Stimulated activated CD4-positive, alpha-beta T cell treated with anti-CD3 and anti-CD28 coated beads, Interleukin-4, amount 100 ng/mL, for 48 hours (primary cell): ENCODE results near the gene CACNA2D1.
"Not testable (repeated sequence)": the region's sequence is repeated elsewhere in the genome, so short reads cannot be mapped to it uniquely, and the experiment has no call there.

Source experiments
- DNase-seq, 2 donors: peaks; one replicate each; pipeline ENCODE4 v3.0.0-alpha.2; 2020; ENCODE audit warnings: low read depth in 2 of 2

CACNA2D1 gene

DNA sequence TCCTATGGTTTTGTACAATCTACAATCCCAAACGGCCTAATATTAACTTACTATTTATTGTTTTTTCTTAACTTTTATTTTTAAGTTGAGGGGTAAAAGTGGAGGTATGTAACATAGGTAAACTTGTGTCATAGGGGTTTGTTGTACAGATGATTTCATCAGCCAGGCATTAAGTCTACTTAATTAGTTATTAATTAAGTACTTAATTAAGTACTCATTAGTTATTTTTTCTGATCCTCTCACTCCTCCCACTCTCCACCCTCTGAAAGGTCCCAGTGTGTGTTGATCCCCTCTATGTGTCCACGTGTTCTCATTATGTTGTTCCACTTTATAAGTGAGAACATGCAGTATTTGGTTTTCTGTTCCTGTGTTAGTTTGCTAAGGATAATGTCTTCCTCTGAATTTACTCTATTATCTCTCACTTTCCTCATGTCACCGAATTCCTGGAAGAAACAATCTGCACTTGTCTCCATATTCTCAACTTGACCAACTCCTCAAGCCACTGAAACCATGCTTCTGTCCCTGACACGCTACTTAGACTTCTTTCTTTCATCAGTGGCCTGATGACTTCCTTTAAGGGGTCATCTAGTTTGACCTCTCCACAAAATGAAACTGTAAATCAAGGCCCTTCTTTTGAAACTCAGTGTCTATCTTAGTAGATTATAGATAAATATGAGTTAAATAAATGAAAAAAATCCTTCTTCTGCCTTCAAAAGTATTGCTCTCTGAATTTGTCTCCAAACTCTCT lies 9.1 kb downstream of the CACNA2D1 start:
- no peak for DNase-seq

DNA sequence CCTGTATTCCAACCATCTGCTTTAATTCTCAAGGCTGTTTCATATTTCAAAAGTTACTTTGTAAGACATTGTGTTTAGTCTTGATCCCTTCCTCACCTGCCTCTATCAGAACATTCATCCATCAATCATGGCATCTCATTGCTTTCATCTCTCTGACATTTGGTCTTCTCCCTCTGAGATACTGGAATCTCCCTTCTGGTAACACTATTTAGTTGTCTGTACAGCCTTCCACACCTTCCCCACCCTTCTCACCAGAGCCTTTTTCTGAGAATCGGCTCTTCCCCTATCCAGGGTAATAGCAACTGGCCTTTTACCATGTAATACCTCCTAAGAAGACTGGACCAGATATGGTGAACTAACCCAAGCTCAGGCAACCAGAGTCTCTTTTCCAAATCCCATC lies 10.1 kb downstream of the CACNA2D1 start:
- DNase-seq, result no peak

DNA sequence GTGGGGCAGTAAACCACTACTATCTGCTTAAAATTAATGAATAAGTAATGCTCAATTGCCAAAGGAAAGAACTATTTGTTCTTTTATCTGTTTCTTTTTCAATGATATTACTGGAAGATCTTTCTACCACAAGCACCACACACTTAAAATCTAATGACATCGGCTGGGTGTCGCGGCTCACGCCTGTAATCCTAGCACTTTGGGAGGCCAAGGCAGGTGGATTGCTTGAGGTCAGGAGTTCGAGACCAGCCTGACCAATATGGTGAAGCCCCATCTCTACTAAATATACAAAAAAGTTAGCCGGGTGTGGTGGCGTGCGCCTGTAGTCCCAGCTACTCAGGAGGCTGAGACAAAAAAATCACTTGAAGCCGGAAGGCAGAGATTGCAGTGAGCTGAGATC lies 10.8 kb downstream of the CACNA2D1 start:
- not testable (repeated sequence) for DNase-seq

DNA sequence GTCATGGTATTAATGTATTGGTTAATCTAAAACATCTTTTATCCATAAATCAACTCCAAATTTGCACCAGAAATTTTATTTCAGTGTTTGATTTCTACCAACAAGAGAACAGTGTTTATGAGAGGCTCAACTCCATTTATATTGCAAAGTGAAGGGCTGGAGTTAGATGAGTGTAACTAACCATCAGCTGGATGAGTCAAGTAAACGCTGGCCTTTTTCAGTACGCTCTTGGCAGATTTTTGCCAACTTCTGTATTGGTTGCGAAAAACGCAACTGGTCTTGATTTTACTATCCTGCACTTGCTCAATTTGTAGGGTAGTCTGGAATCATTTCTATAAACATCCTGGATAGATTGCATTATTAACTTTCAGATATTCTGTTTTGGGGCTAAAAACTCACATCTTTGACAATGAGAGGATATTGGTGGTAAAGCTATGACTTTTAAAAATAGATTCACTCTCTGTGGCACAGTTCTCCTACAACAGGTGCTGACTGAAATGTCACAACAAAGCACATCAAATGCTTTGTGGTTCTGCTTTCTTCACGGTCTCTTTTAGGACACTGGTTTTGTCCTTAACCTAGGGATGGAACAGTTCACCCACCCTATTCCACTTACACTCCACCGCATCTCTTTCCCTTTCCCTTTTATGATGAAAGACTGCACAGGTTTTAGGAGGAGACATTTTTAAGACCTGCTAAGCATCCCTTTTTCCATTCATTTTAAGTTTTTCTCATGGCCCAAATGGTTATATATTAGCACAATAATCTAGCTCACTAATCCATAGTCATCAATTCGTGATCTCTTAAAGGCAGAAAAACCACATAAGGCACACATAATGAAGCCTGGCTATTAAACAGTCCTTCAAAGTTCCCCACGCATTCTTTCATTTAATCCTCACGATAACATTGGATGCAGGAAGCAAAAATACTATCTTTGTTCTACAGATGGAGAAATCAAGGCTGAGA lies 12.8 kb downstream of the CACNA2D1 start:
- no peak for DNase-seq

- DNase-seq, result no peak
These were observed 14.2 kb downstream of the CACNA2D1 start for GRCh38 chr7:82429408-82429807.

- no peak for DNase-seq
These were observed 15.2 kb downstream of the CACNA2D1 start for GRCh38 chr7:82428186-82428961.

GRCh38 chr7:82423446-82423845 lies 20.1 kb downstream of the CACNA2D1 start:
- no peak for DNase-seq

DNA sequence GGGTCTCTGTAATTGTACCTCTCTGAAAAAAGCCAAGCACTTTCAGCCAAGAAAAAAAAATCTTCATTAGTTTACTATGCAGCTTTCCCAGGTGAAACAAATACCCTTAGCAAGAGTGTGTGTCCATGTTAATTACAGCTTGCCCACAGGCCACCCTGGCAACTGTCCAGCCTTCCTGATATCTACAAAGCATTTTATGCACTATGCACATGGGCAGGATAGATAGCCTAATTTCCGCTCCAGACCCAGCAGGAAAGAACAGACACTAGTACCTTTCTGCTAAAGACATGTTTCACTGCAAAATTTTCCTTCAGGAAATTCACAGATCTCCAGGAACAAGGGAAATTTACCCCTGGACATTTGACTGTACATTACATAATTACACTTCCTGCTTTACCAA lies 24.4 kb downstream of the CACNA2D1 start:
- no peak for DNase-seq

- DNase-seq, result no peak
These were observed 25.7 kb downstream of the CACNA2D1 start for GRCh38 chr7:82417898-82418297.

DNA sequence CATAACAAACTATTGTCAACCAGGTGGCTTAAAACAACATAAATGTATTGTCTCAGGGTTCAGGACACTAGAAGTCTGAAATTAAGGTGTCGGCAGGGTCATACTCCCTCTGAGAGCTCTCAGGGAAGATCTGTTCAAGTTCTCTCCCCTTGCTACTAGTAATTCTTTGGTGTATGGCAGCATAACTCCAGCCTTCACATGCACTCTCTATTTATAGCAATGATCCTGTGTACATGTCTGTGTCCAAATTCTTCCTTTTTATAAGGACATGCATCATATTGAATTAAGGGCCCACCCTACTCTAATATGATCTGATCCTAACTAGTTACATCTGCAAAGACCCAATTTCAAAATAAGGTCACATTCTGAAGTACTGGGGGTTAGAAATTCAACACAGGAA lies 27.2 kb downstream of the CACNA2D1 start:
- DNase-seq, result no peak

DNA sequence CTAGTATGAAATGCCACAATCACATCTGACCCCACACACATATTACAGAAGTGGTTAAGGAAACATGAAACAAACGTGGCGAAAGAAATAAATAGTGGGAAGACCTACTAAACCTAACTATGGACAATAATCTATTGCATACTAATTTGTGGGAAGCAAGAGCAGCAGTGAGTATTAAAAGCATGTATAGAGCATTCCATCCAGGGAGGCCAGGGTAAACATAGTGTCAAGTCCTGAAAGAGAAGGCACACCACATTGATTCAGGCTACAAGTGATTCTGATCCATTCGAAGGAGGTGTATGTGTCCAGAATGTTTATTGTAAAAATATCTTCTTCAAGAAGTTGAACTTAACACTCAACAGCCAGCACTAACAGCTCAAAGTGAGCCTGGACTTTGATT lies 29.2 kb downstream of the CACNA2D1 start:
- no peak for DNase-seq

GRCh38 chr7:82413237-82413636 lies 30.3 kb downstream of the CACNA2D1 start:
- DNase-seq, result no peak

- no peak for DNase-seq
These were observed 31.8 kb downstream of the CACNA2D1 start for GRCh38 chr7:82411732-82412131.

DNA sequence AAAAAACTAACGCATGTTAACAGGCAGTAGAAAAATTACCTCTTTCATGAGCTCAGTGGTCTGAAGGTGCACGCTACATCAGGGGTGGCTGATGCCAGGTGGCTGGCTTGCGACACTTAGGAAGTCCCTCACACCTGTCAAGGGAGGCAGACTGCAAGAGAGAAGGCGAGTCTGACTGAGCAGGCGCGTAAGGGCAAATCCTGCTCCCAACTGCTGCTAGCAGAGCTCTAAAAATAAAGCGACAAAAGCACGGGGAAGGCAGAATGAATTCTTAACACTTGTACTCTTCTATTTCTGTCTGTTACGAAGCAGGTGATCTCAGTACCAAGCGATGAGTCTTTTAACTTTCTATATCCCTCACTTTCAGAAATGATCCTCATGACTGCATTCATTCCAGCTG lies 33.1 kb downstream of the CACNA2D1 start:
- DNase-seq, result no peak

GRCh38 chr7:82406937-82407336 lies 36.6 kb downstream of the CACNA2D1 start:
- DNase-seq, result no peak

- no peak for DNase-seq
These were observed 38.3 kb downstream of the CACNA2D1 start for GRCh38 chr7:82405301-82405700.

- DNase-seq, result no peak
These were observed 38.9 kb downstream of the CACNA2D1 start for GRCh38 chr7:82404652-82405051.

DNA sequence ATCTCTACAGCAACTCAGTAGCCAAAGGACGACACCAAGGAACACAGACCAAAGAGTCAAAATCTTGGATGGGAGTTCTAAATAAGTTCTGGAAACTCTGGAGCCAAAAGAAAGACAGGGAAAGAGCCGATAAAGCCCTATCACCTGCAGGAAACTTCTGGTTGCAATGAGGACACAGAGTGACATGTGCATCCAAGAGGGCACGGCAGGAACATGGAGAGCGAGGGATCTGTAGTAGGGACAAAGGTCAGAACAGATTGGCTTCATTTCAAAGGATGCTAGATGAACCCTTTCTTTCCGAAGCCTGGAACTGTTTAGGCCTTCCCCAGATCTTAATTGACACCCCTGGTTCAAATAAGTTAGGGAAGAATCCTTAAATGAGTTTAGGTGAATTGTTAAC lies 39.5 kb downstream of the CACNA2D1 start:
- no peak for DNase-seq

DNA sequence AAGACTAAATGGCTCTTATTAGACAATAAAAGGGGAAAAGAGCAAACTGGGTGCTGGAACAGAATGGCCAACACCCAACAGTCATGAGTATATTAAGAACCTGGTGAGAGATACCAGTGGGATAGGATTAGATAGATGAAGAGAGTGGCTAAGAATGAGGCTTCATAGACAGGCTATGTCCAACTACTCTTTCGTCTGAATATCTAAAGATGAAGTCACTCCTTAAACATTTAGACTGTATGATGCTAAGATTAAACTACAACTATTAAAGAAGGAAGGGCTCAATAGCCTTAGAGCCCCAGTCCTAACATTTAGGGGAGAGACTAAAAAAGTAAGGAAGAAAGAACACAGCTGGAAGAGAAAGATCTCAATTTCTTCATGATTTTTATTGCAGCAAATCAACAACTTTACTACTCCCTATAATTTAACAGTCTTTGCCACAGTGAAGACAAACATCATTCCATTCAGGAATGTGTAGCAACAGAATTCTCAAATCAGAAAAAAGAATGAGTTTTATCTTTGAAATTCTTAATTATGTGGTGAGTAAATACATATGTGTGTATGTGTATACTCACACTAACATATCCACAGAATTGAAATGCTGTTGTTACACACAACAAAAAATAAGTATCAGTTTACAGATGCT lies 45.6 kb downstream of the CACNA2D1 start:
- no peak for DNase-seq

GRCh38 chr7:82396343-82396742 lies 47.2 kb downstream of the CACNA2D1 start:
- DNase-seq, result no peak

- DNase-seq, result no peak
These were observed 48.4 kb downstream of the CACNA2D1 start for GRCh38 chr7:82395147-82395546.

GRCh38 chr7:82393840-82394220 lies 49.7 kb downstream of the CACNA2D1 start:
- DNase-seq, result no peak
